ENCODE data around the gene BMP8A. TPM values are rescaled to one million over a fixed set of nuclear protein-coding genes. Genes with fewer than 3 reads are reported as not detected.
A peak's percentile ranks its signal among the peaks of the same experiment; 100 is the strongest.
"Not testable (repeated sequence)": the region's sequence is repeated elsewhere in the genome, so short reads cannot be mapped to it uniquely, and the experiment has no call there.

BMP8A gene
- total and polyA plus RNA-seq, 10 donors: 0.06 to 2.8 (median 1.4) TPM; not detected in 1

GRCh38 chr1:39524591-39525365 is 33.3 kb downstream of the BMP8A start:
- 89 to 97% (median 95%) methylated on average over 15 of the region's 15 CpGs for WGBS, 5 donors

GRCh38 chr1:39525366-39526165 is 34.1 kb downstream of the BMP8A start:
- WGBS, 5 donors: 62 to 68% (median 63%) methylated on average over 4 to 17 of the region's 17 CpGs
- H3K4me1 ChIP-seq: peaks cover 0 to 28% (median 20%) of the 10 kb centered on the region in 6 donors
- peak overlapping the region in 1 of 8 donors; percentile 17 for H3K4me3 ChIP-seq
- peak overlapping the region in 5 of 8 donors; percentile 15 to 78 (median 54) for H3K27ac ChIP-seq
- TF ChIP-seq CTCF (IDR thresholded peaks at IDR 0.05 in 8 of 11, conservative IDR thresholded peaks at IDR 0.05 in 3 of 11) (no peak), POLR2AphosphoS5 (IDR thresholded peaks at IDR 0.05) (peak; percentile 21 to 67 (median 45))
- peak; percentile 89 for DNase-seq
- intact Hi-C loops (cut with DNase I; ENCODE audit: low total_unique reads): no loop called here
- no peaks in the 10 kb centered on the region for H3K27me3 ChIP-seq (replicated peaks in 1 of 7)
- H3K36me3 ChIP-seq: peaks cover 0 to 70% (median 26%) of the 10 kb centered on the region in 6 donors
- H3K9me3 ChIP-seq: no peaks in the 10 kb centered on the region

More at GRCh38 chr1:39524591-39525365, 33.3 kb downstream of the BMP8A start:
- H3K36me3 ChIP-seq: peaks cover 0 to 62% (median 22%) of the 10 kb centered on the region in 6 donors
- H3K9me3 ChIP-seq: no peaks in the 10 kb centered on the region
- peak; percentile 71 for DNase-seq
- no peak overlapping the region for H3K4me3 ChIP-seq
- TF ChIP-seq CTCF (IDR thresholded peaks at IDR 0.05 in 8 of 11, conservative IDR thresholded peaks at IDR 0.05 in 3 of 11): no peak
- peak in 1 of 3 donors; percentile 3 for TF ChIP-seq POLR2AphosphoS5 (IDR thresholded peaks at IDR 0.05)
- intact Hi-C loops (cut with DNase I; ENCODE audit: low total_unique reads): no loop called here
- H3K27me3 ChIP-seq (replicated peaks in 1 of 7): no peaks in the 10 kb centered on the region
- H3K4me1 ChIP-seq: peaks cover 0 to 28% (median 20%) of the 10 kb centered on the region in 6 donors
- H3K27ac ChIP-seq: peak overlapping the region in 5 of 8 donors; percentile 15 to 78 (median 54)

DNA sequence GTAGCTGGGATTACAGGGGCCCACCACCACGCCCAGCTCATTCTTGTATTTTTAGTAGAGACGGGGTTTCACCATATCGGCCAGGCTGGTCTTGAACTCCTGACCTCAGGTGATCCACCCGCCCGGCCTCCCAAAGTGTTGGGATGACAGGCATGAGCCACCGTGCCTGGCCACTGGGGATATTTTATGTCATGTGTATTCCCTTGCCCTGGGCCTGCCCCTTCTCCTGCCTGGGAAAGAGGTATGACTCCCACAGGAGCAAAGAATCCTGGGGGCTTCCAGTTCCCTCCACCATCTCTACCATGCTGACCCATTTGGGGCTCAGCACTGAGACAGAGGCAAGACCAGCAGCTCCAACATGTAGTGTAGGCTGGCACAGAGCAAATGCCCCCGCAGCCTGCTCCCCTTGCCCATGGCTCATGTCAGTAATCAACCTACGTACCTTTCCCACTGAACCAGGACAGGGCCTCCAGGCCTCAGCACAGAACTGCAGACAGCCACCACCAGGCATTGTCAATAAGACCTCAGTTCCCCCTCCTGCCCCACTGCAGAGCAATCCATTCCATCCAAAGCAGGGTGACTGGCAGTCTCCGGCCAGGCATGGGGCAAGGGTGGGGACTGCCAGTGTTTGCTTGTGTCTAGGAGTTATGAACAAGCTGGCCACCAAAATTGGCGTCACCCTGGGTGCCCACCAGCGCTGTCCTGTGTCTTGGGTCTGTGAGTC is 35.2 kb downstream of the BMP8A start:
- no peak for TF ChIP-seq POLR2A (IDR thresholded peaks at IDR 0.05)
- no peak for TF ChIP-seq CTCF (IDR thresholded peaks at IDR 0.05 in 8 of 11, conservative IDR thresholded peaks at IDR 0.05 in 3 of 11)
- TF ChIP-seq POLR2AphosphoS5 (IDR thresholded peaks at IDR 0.05): no peak
- peaks cover 0 to 79% (median 26%) of the 10 kb centered on the region in 6 donors for H3K36me3 ChIP-seq
- peak; percentile 64 for DNase-seq

DNA sequence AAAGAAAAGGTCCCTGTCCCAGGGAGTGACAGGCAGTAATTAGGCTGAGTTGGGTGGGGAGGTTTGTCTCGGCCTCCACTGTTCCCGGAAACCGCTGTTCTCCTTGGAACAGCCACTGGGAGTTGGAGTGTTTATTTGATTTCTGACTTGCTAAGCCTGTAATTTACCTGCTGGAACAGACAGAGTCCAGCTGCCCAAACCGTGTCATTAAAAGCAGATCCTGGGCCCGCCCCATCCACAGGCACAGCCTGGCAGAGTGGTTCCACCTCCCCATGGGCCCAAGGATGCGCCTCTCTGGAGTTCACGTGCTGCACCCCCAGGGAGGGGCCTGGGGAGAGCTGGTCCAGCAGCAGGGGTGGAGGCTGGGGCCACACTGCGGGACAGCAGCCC is 35.7 kb downstream of the BMP8A start:
- intact Hi-C loops (cut with DNase I; ENCODE audit: low total_unique reads); H3K9me3 ChIP-seq; H3K4me3 ChIP-seq; H3K27me3 ChIP-seq (replicated peaks in 1 of 7); H3K27ac ChIP-seq: not testable (repeated sequence)
- 87 to 99% (median 96%) methylated on average over 5 to 8 of the region's 8 CpGs for WGBS, 5 donors
- peak; percentile 58 for DNase-seq
- Histone ChIP-seq H3K4me1 (peaks cover 0 to 28% (median 20%) of the 10 kb centered on the region in 6 donors), H3K36me3 (peaks cover 0 to 85% (median 30%) of the 10 kb centered on the region in 6 donors)

More for the DNA sequence above, 35.2 kb downstream of the BMP8A start:
- intact Hi-C loops (cut with DNase I; ENCODE audit: low total_unique reads): no loop called here
- WGBS, 5 donors: 83 to 96% (median 93%) methylated on average over 11 of the region's 11 CpGs
- Histone ChIP-seq H3K9me3 (no peaks in the 10 kb centered on the region), H3K4me1 (peaks cover 0 to 28% (median 20%) of the 10 kb centered on the region in 6 donors), H3K27me3 (replicated peaks in 1 of 7) (no peaks in the 10 kb centered on the region), H3K4me3 (no peak overlapping the region), H3K27ac (peak overlapping the region in 2 of 8 donors; percentile 26 to 78)
